SK-N-MC (cell line): ENCODE measurements around the gene VAV2.

Source experiments
- EZH2 ChIP-seq: fragments of 200-600 bp; sonication (generic); IDR thresholded peaks from one replicate; pipeline ENCODE4 v1.6.1; 2017; ENCODE audit warnings: antibody characterized with exemption
- FOXP2 ChIP-seq: optimal IDR thresholded peaks from 2 replicates; pipeline ENCODE3; 2011; ENCODE audit warnings: mild to moderate bottlenecking, moderate library complexity; ENCODE audit not compliant: insufficient read depth; ENCODE audit errors: extremely low read length, control extremely low read depth
- POLR2AphosphoS5 ChIP-seq: IDR thresholded peaks from 2 replicates; pipeline ENCODE4 v1.6.1; 2012; ENCODE audit warnings: mild to moderate bottlenecking, low read depth, low read length, borderline replicate concordance

- TF ChIP-seq POLR2AphosphoS5: no peak
- TF ChIP-seq FOXP2: no peak
- no peak for TF ChIP-seq EZH2
Measured at GRCh38 chr9:133917375-133917774, 74.7 kb downstream of the VAV2 start.
